GM10266 (cell line): ENCODE data around the gene TUBGCP6.

Experiments used
- DNase-seq: peaks from one replicate; pipeline ENCODE4 v3.0.0; 2012; ENCODE audit errors: extremely low spot score
- CTCF ChIP-seq: IDR thresholded peaks from 2 replicates; pipeline ENCODE4 v1.5.1; 2012; ENCODE audit warnings: mild to moderate bottlenecking, low read depth; ENCODE audit not compliant: control insufficient read depth, insufficient read depth; ENCODE audit errors: missing control alignments

The TUBGCP6 gene

DNA sequence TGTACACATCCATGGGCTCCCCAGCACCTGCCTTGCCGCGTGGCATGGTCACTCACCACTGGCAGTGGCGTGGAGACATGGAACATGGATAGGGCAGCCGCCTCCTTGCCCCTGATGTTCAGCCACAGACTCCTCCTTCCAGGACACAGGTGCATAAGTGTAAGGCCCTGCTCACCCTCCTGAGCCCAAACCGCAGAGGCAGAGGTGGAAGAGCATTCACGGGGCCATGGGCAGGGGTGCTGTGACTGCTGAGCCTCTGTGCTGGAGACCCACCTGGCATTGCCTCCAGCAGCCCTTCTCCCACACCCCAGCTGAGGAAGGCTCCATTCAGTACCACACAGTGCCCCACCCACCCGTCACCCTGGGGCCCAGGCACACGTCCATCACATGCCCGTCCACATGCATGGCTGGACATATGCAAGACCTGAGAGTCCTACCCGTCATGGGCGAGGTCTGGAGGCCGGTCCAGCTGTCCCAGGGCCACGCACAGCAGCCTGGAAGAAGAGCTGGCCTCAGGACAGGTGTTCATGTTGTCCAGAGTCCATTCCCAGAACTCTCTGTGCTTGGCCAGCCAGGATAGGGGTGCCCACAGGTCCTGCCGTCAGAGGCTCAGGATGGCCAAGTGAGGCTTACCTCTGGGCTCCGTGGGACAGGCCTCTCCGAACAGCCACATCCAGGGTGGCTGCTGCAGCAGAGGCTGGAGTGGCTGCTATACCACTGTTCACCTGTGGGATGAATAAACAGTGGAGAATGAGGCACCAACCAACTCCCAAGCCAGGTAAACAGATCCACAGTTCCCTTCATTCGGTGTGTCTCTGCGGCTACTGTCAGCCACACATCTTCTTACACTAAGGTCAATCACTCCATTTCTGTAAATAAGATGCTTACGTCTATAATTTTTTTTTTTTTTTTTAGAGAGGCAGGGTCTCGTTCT lies 1.7 kb upstream of the TUBGCP6 start:
- no peak for TF ChIP-seq CTCF
- no peak for DNase-seq

- TF ChIP-seq CTCF: no peak
- DNase-seq: no peak
These were observed 620 bp upstream of the TUBGCP6 start for GRCh38 chr22:50245214-50246072.

DNA sequence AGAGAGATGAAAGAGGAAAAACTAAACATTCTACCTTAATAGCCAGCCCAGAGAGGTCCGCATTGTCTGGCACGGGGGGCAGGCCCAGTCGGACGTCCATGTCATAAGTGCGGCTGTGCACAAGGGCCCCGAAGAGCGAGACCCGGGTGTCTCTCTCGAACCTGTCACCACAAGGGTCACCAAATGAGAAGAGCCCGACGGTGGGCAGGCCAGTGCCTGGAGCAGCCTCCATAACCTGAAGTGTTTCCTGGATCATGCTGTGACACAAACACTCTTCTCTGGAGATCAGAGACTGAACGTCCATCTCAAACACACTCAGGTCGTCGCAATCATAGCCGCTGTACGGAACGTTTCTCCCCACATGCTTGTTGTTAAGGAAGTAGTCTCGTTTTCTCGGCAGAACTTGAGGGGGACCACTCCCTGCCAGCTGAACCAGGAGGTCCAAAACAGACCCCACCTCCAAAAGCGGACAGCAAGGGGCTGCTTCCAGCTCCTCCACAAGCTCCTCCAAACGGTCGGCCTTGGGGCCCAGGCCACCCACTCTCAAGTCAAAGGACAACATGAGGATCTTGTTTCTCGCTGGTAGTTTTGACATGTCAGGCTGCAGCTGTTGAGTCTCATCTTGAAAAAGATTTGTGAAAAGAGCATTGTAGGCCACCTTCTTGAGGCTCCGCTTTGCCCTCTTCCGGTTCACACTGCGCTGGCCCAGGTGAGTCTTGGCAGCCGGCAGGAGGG lies 971 bp downstream of the TUBGCP6 start:
- DNase-seq: no peak
- TF ChIP-seq CTCF: no peak

DNA sequence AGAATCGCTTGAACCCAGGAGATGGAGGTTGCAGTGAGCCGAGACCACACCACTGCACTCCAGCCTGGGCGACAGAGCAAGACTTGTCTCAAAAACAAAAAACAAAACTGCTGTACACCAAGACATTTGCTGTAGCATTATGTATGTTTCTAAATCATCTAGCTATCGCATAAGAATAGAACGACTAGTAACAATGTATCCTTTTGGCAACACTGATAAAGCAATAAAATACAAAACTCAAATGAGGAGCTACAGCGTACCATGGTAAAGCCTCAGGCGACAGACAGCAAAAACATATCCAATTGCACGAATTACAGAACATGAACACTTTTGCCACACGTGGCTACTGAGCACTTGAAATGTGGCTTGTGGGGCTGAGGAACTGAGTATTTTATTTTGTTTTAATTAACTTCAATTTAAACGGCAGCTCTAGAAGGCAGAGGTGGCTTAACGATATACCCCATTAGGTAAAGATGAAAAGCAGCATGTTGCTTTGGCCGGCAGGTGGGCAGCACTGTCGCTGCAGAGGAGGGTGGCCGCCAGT lies 2.3 kb downstream of the TUBGCP6 start:
- DNase-seq: no peak
- no peak for TF ChIP-seq CTCF

DNA sequence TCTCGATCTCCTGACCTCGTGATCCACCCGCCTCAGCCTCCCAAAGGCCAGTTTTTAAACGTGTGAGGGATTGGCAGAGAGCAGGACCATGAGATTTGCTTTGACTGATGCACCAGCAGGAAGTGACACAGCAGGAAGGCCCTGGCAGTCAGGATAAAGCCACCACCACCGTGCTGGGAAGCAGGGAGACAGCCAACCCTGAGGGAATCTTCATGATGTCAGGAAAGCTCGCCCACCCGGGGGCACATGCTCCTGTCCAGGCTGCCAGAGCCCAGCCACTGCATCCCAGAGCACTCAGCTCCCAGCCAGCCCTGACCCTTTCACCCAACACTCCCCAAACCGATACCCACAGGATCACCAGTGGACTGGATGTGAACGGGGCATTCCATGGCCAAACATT lies 6.1 kb downstream of the TUBGCP6 start:
- no peak for TF ChIP-seq CTCF
- DNase-seq: no peak

DNA sequence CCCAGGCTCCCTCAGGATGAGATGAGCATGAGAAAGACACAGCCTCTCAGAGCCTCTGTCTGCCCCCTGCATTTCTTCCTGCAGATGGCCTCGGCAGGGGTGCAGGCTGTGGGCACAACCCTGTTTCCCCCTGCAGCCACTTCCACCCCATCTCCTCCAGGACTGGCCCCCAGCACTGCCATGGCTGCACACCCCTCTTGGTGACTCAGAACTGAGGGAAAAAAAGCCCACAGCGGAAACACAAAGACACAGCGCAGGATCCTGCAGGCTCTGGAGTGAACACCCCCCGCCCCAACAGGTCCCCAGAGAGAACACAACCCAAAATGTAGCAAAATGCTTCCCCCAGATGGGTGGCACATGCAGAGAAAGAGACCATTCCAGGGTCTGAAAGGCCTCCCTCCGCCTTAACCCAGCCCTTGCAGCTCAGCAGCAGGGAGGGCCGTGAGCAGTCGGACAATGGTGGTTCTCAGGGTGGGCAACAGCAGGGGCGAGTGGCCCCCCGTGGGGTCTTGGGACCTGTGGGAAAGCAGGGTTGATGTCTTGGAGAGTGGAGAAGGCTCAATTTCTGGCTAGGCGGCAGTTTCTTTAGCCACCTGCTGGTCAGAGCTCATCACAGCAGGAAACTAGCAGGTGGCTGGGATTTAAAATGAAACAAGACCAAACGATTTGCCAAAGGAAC lies 8.0 kb downstream of the TUBGCP6 start:
- peak; percentile 49 for TF ChIP-seq CTCF
- DNase-seq: no peak
